Nucleus accumbens (tissue), 56 donors: ENCODE measurements around the gene NINJ2.

Experiments used
- DNase-seq, 56 donors: peaks; one replicate each; lab custom pipeline; 2025; lab: John Stamatoyannopoulos, UW

The NINJ2 gene

DNA sequence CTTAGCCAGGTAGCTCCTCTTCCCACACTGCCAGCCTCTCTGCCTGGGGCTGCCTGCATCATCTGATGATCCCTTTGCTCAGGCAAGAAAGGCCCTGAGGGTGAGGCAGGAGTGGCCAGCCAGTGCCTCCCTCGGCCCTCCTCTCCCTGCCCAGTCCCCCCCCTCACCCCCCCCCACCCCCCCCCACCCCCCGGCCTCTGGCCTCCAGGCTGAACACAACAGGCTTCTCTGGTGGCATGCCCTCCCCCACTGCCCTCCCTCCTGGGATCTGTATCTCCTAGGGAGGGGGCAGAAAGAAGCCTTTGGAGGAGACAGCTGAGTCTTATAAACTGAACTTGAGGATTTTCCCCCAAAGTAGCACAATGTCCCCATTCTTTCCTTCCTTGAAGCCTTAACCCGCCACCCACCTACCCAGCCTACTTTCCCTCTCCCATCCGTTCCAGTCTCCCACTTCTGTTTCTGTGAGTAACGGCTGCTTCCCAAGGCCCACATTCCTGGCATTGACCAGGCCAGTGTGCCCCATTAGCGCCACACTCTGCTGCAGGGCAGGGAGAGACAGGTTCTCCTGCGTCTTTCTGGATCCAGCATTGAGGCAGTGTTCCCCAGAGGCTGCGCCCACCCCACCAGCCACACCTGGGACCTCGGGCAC is 121.4 kb downstream of the NINJ2 start:
- DNase-seq = peak in 1 of 56 donors; percentile 14

DNA sequence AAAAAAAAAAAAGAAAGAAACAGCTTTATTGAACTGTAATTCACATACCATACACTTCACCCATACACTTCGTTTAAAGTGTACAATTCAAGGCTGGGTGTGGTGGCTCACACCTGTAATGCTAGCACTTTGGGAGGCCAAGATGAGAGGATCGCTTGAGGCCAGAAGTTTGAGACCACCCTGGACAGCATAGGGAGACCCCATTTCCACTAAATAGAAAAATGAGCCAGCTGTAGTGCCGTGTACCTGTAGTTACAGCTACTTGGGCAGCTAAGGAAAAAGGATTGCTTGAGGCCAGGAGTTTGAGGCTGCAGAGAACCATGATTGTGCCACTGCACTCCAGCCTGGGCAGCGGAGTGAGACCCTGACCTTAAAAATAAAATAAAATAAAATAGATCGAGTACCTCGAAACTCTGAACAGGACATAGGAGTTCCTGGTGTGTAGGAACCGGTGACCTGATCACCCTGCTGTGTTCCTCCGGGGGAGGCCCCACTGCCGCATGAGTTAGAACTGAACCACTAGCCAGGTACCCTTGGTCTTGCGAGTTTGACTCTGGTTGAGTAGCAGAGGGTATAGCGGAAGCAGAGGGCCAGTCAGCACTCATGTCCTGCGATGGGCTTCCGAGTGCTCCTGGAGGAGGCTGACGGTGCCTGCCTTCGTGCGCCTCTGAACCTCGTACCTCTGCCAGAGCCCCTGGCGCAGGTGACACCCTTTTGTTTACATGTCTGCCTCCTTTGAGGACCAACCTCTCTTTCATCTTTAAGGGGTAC is 123.5 kb downstream of the NINJ2 start:
- DNase-seq = no peak

DNA sequence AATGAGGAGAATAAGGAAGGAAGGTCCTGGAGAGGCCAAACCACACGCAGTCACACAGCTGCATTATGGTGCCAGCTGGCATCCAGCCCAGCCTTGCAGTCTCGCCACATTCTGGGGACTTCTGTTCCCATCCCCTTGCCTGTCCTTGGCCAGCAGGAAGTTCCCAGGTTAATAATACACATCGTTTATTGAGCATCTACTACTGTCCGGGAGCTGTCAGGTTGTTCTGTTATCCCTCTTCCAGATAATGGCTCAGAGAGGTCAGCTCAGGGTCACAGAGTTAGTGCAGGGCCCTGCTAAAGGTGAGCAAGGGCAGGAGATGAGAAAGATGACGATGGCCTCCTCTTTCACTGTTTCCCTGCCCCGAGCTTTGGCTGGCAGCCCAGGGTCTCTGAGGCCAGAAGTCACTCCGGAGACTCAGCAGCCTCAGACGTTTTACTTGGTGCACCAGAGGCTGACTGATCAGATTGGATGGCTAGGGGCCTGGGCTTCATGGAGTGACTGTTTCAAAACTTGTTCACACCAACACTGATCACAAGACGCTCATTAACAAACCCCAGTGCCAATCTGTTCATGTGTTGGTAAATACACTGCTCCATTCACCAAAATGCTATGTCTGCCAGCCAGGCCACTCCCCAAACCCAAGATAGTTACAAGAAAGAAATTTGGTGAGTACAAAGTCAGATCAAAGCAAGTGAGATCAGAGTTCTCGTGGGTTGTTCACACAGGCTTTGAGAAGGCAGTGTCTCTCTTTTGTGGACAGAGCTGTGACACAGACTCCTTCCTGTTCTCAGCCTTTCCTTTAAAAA is 124.3 kb downstream of the NINJ2 start:
- DNase-seq = peak in 9 of 56 donors; percentile 7 to 48 (median 26)

DNA sequence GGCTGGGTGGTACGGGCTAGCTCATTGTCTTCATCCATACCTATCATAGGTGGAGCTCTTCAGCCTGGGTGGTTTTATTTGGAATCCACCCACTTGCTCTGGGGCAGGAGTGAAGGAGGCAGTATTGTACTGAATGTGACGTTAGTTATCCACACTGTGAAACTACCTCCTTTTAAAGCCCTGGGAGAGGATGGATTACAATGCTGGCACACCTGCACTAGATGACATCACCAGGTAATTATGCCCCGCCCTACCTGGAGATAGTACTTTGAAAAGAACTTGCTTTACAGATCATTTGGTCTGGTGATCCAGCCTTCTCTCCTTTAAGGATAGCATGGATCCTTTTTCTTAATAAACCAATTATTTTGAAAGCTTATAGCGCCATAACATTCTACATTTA is 125.5 kb downstream of the NINJ2 start:
- DNase-seq = no peak

DNA sequence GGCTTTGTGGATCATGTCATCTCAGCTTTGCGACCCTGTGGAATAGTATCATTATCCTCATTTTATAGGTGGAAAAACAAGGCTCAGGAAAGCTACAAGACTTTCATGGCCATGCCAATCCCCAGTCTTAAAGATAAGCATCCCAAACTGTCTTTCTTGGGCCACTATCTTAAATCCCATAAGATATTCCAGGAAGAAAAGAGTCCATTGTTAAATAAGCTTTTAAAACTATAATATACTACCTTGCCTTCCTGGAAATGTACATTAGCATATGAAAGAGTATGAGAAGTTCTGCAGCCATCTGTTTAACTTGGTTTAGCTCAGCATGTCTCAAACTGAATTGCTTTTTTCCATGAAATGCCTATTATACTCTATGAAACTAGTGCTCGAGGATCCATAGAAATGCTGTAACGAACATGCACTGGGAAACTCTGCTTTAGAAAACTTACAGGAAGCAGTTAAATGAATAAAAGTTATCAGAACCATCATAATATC is 126.4 kb downstream of the NINJ2 start:
- no peak for DNase-seq

DNA sequence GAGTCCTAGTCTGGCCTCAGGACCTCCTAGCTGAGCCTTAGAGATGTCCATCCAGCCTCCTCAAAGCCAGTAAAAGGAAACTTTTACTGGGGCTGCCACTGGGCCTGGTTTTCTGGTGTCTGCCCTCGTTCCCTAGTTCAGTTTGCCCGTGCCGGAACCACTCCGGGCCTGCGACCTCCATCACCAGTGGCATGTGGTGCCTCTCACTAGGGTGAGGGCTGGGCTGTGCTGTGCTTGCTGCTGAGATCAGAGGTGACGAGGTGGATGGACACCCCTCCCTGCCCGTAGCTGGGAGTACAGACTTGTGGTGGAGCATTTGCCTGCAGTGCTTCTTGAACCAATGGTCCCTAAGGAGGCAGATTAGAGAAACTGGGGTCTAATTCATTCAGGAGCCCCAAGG is 127.8 kb downstream of the NINJ2 start:
- no peak for DNase-seq

DNA sequence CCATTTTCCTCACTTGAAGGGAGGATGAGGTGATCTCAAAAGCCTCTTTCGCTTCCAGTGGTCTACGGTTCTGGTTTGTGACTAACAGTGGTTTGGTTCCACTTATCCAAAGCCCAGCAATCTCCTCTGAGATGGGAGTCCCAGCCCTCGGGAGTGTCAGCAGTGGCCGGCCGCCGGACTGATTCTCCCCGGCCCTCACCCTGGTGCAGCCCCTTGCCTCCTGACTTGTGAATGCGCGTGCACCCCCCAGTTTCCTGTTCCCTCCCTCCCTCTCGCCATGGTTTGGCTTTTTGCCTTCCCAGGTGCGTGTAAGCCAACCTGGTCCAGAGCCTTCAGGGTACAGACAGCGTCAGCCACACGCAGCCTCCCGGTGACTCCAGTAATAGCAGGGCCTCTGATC is 129.0 kb downstream of the NINJ2 start:
- DNase-seq = no peak

DNA sequence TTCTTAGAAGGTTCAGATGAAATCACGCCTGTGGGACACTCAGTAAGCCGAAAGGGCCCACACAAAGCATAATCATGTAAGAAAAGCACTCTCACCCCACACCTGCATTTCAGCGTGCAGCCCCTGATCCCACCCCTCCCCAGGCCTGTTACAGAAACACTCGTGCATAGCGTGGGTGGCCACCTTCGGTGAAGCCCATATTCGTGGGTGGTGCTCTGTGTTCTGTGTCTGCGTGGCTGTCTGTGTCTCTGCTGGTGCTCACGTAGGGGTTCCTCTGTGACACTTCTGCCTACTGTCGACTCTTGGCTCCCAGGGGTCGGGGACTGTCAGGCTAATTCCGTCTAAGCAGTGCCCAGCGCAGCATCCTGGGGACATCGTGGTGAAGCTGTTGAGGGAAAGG is 129.5 kb downstream of the NINJ2 start:
- peak in 1 of 56 donors; percentile 22 for DNase-seq

DNA sequence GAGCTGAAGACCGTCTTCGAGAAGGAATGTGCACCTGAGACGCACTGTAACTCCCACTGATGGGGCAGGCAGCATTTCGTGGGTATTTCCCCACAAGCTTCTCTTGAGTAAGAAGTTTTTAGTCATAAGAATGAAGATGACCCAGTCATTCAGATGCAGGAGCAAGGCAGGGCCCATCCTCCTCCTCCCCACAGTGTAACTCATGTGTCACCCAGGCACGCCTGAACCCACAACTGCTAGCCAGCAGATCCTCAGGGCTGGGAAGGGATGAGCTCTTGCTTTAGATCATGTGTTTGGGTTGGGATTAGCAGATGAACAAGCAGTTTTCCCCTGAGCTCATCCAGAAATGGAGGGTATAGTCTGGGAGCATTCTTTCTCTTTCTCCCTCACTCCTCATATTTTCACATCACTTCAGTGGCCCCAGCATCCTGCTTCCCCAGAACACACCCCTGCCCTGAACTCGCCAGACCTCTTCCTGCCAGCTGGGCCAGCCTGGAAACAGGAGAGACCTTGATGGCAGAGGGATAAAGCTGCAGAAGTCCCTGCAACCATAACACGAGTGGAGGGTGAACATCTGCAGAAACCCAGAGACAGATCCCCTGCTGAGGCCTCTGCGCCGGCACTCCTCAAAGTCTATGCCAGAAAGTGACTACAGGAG is 130.2 kb downstream of the NINJ2 start:
- DNase-seq = no peak

DNA sequence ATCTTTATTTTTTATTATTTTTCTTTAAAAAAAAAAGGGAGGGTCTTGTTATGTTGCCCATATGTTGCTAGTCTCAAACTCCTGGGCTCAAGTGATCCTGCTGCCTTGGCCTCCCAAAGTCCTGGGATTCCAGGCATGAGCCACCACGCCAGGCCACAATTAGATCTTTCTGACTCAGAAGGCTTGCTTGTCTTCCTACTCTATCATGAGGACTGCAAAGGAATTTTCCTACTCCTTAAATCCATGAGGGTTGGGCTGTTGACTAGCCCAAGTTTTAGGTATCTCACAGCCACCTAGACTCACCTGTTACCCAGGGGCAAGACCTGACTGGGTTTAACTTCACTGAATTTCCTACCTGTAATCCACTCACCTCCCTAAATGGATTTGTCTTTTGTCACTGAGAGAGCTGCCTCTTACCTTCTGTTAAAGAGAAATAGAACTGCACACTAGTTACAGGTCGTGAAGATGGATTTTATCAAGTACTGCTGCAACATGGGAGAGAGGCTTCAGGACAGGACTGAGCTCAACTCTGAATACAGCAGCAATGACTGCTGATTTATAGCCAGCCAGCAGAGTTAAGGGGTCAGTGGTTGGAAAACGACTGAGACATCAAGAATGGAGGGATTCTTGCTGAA is 131.2 kb downstream of the NINJ2 start:
- no peak for DNase-seq

DNA sequence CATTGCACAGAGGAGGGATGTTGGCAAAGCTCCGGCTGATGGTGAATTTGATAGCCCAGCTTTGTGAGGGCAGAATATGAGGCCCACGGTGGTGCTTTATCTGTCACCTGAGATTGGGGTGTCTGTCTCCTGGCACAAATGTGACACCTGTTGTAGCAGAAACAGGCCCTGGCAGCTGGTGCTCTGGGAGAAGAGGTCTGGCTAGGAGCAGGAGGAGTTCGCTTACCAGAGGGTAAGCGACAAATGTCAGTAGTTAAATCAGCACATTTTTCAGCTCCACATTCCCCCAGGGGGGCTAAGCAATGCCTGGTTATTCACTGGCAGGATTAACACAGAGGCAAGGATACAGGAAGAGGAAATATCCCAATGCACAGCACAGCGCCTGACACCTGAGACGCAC is 132.4 kb downstream of the NINJ2 start:
- DNase-seq = no peak

DNA sequence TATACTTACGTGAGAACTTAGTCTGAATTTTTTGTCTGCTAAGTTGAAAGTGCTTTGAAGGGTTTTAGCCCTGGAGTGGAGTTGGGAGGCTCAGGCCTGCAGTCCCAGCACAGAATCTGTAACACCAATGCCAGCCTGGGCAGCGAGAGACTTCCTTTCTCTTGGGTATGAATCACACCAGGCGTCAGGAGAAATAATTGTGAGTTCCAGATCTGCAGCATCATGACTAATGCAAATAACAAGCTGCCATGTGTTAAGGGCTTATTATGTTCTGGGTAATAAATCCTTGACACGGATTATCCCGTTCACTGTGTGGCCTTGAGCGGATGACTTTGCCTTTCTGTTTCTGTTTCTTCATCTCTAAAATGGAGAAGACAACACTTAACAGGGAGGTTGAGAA is 132.9 kb downstream of the NINJ2 start:
- DNase-seq = no peak

DNA sequence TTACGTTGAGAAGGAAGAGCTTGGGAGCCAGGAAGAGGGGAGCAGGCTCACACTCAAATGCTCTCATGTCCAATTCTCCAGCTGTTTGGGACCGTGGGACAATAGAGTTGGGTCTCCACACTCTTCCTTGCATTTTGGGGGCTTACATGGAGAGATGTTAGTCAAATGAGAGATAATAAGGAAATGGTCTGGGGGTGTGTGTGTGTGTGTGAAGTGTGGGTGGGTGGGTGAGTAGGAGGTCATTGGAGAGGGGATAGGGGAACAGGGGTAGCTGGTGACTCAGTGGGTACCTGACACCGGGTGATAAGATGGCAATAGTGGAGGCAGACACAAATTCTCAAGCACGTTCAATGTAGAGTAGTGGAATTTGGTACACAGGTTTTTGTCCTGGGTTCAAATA is 135.5 kb downstream of the NINJ2 start:
- no peak for DNase-seq

DNA sequence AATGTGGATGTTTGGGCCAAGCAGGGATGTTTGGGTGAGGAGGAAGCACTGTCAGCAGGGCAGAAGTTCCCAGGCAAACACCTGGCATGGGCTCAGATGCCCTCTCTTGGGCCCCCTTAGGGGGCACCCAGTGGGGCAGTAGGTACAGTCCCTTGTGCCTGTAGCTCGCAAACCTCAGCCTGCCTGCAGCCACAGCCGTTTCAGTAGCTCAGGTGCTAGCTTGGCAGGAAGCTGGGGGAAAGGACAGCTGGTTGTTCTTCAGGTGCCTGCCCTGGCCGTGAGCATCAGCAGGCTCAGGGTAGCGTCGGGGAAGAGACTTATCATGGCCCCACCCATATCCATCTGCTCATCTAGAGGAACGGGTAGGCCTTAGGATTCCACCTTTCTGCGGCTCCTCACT is 136.0 kb downstream of the NINJ2 start:
- no peak for DNase-seq

DNA sequence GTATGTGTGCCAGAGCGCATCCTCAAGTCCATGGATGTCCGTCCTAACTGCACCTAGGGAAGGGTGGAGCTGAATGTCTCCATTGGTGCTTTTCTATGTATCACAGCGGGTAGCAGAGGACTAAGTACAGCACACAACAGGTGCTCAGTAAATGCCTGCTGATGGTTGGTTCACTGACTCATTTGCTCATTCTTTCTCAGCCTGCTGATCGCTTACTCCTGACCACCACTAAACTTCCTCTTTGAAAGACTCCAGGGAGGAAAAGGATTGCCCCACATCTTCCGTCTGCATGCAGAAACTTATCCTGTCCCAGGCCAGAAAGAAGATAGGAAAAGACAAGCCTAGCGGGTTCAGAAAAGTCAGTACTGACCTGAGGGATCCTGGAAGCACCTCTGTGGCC is 137.2 kb downstream of the NINJ2 start:
- no peak for DNase-seq

DNA sequence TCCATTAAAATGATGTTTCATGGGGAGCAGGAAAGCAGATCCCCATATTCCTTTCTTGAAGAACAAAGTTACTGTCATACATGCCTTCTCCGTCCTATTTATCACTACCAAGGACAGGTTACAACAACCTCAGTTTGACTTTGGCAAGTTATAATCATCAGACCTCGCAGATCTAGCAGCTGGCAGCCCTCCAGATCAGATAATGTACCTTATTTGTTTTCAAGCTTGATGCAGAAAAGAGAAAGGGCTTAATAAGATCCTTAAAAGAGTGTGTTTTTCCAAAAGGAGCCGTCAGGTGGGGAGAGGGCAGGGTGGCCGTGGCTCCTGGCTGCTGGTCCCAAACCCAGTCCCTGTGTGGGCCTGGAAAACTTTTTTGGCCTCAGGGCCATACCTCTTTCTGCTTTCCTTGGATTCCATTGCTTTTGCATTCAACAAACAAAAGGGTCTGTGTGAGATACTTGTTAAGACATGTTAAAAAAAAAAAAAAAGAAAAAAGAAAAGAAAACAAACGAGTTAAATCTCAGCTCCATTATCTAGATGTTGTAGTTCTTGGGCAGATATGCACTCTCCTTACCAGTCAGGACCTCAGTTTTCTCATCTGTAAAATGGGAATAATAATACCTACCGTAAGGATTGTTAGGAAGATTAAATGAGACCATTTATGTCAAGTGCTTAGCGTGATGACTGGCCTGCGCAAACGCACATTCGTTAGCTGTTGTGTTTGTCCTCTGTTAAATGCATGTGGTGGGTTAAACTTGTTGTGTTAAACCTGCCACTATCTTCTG is 138.9 kb downstream of the NINJ2 start:
- DNase-seq = no peak

DNA sequence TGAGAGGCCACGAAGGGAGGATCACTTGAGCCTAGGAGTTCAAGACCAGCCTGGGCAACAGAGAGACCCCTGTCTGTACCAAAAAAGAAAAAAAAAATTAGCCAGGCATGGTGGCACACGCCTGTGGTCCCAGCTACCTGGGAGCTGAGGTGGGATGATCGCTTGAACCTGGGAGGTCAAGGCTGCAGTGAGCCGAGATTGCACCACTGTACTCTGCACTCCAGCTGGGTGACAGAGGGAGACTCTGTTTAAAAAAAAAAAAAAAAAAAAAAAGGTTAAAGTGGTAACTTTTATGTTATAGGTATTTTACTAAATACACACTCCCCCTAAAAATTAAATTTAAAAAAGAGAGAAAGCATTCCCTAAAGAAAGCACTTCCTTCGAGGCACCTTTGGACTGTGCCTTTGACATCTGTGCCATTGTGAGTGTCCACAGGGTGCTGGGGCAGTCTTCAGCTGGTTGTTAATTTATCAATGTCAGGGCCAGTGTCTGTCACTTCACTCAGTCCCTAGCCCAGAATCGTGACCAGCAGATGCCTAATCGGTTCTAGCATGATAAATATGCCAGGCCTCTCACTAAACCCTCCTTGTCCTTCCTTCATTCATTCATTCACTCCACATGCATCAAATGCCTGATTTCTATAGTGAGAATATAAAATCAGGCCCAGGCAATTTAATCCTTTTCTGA is 140.4 kb downstream of the NINJ2 start:
- DNase-seq = no peak

DNA sequence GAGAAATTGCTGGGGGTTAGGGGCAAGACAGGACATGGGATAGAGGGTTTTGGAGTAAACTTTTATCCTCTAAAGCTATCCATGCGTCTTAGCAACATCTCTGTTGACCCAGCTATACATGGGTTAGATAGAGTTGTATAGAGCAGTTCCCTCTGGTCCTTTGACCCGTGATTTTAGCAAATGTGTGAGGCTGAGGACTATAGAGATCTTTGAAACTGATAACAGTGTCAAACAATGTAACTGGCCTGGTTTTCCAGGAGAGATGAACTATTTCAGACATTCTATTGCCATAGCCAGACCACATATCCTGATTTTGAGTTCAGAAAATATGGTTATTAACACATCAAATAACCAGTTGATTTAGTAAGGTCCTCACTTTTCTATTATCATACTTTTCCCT is 143.1 kb downstream of the NINJ2 start:
- DNase-seq = no peak

DNA sequence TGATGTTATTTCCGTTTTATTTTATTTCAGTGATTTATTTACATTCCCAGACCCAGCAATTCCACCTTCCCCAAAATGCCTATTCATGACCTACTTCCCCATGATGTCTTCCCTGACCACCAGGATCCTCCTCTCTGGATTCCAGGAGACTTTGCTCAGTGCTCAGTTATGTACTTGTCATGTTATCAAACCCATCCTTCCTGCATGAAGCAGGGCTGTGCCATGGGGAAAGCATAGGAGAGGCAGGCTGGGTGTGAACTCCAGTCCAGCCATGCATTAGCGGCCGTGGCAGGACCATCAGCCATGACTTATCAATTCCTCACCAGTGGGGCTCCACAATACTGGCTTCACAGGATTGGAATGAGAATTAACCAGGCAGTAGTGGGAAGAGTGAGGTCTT is 145.7 kb downstream of the NINJ2 start:
- DNase-seq = no peak
